Choroid plexus epithelial cell (primary cell): Measurements from ENCODE around the gene CTSW.

ENCODE experiments used
- DNase-seq: peaks from one replicate; pipeline ENCODE4 v3.0.0-alpha.2; 2010; ENCODE audit warnings: low read depth
- H3K4me3 ChIP-seq: 2 replicates; pipeline ENCODE4 v1.5.1; 2011; ENCODE audit warnings: low read depth, mild to moderate bottlenecking, control low read depth, low read length, moderate library complexity
- CTCF ChIP-seq: conservative IDR thresholded peaks from 2 replicates; pipeline ENCODE4 v1.5.1; 2011; ENCODE audit warnings: low read depth, mild to moderate bottlenecking, control low read depth, inconsistent platforms, low read length, moderate library complexity

CTSW gene

DNA sequence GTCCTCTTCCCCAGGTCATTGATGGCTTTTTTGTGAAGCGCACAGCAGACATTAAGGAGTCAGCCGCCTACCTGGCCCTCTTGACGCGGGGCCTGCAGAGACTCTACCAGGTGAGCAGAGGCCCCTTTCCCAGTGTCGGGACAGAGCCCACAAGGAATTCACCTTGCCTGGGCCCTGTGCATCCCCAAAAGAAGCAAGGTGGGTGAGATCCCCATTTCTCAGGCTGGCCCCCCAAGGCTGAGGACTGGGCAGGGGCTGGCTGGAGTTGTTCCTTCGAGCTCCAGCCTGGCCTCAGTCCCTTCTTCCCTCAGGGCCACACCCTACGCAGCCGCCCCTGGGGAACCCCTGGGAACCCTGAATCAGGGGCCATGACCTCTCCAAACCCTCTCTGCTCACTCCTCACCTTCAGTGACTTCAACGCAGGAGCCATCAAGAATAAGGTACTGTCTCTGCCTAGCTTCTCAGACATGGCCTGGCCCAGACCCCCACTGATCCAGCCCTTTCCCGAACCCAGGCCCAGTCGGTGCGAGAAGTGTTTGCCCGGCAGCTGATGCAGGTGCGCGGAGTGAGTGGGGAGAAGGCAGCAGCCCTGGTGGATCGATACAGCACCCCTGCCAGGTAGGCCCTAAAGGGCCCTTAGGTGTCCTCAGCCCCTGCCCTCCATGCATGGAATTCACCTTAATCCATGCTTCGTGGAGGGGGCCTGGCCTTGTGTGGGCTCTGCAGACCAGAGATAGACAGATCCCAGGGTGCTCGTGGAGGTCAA lies 14.7 kb upstream of the CTSW start:
- H3K4me3 ChIP-seq = no peak overlapping the region
- no peak for TF ChIP-seq CTCF

DNA sequence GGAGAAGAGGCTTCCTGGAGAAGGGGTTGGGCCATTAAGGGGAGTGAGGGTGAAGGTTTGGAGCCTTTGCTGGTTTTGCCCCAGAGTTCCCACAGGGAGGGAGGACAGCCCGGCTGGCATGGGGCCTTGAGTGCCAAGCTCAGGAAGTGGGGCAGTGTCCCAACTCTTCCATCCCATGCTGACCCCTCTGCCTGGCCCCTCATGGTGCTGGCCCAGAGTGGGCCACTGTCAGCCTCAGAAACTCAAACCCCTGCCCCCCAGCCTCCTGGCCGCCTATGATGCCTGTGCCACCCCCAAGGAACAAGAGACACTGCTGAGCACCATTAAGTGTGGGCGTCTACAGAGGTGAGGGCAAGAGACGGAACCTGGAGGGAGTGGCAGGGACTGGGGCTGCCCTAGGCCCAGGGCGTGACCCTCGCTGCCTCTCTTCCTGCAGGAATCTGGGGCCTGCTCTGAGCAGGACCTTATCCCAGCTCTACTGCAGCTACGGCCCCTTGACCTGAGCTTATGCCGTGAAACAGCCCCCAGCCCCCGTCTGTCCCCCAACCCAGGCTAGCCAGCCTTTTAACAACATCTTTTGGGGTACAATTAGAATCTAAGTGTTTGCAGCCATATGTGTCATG lies 14.0 kb upstream of the CTSW start:
- peak; percentile 5 for DNase-seq
- no peak overlapping the region for H3K4me3 ChIP-seq
- TF ChIP-seq CTCF = no peak

More for the DNA sequence above, 14.7 kb upstream of the CTSW start:
- DNase-seq = no peak

- TF ChIP-seq CTCF = no peak
- H3K4me3 ChIP-seq = no peak overlapping the region
- no peak for DNase-seq
Measured at GRCh38 chr11:65866509-65867283, 12.9 kb upstream of the CTSW start.

DNA sequence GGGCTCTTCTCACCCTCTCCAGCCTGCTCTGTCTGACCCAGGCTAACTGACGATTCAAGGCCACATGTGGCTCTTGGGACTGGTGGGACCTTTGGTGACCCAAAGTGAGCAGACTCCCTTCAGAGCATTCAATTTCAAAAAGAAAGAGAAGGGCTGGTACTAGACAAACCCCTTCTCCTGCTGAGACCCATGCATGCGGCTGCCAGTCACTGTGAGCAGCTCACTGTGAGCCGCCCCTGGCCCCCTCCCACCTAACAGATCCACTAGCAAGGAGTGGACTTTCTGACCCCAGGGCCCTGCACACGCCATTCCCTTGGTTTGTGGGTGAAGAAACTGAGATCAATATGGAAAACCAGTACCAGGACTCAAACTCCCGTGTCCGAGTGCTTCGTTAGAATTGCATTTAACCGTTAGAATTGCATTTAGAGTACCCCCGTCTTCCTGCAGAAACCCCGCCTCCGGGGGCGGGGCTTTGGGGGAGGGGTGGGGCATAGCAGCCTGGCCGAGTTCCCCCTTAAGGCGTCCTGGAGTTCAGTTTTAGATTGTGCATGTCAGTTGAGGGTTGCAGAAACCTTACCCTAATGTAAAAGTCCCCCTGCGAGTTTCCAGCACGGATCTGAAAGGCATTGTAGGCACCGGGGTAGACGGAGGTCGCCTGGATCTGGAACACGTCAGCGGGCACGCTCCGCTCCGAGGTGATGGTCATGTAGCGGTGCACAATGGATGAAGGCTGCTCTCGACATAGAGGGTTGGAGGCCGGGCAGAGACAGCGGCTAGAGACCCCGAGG lies 12.2 kb upstream of the CTSW start:
- DNase-seq = peak; percentile 17
- no peak overlapping the region for H3K4me3 ChIP-seq
- TF ChIP-seq CTCF = no peak

- DNase-seq = no peak
- no peak overlapping the region for H3K4me3 ChIP-seq
- TF ChIP-seq CTCF = no peak
Measured at GRCh38 chr11:65868076-65868667, 11.5 kb upstream of the CTSW start.

DNA sequence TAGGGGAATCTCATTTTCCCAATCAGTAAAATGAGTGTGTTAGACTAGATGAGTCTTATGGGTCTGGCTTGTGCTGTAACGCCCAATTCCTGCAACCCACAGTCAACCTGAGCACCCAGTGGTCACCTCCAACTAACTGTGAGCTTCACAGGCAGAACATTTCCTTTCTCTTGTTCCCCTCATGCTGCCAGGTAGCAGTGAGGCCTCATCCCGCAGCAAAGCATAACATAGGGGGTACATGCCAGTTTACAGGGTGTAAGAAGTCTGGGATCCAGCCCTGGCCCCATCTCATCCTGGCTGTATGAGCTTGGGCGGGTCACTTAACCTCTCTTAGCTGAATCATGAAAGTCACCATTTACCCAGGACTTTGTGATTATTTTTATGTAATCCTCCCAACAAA lies 10.7 kb upstream of the CTSW start:
- DNase-seq = no peak
- TF ChIP-seq CTCF = no peak
- no peak overlapping the region for H3K4me3 ChIP-seq
